ENCODE results near the gene GNAZ.

GNAZ gene

GRCh38 chr22:23065495-23066122 is 4.7 kb upstream of the GNAZ start:
- TF ChIP-seq, protein P1, sequence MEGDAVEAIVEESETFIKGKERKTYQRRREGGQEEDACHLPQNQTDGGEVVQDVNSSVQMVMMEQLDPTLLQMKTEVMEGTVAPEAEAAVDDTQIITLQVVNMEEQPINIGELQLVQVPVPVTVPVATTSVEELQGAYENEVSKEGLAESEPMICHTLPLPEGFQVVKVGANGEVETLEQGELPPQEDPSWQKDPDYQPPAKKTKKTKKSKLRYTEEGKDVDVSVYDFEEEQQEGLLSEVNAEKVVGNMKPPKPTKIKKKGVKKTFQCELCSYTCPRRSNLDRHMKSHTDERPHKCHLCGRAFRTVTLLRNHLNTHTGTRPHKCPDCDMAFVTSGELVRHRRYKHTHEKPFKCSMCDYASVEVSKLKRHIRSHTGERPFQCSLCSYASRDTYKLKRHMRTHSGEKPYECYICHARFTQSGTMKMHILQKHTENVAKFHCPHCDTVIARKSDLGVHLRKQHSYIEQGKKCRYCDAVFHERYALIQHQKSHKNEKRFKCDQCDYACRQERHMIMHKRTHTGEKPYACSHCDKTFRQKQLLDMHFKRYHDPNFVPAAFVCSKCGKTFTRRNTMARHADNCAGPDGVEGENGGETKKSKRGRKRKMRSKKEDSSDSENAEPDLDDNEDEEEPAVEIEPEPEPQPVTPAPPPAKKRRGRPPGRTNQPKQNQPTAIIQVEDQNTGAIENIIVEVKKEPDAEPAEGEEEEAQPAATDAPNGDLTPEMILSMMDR (IDR thresholded peaks at IDR 0.05): no peak

DNA sequence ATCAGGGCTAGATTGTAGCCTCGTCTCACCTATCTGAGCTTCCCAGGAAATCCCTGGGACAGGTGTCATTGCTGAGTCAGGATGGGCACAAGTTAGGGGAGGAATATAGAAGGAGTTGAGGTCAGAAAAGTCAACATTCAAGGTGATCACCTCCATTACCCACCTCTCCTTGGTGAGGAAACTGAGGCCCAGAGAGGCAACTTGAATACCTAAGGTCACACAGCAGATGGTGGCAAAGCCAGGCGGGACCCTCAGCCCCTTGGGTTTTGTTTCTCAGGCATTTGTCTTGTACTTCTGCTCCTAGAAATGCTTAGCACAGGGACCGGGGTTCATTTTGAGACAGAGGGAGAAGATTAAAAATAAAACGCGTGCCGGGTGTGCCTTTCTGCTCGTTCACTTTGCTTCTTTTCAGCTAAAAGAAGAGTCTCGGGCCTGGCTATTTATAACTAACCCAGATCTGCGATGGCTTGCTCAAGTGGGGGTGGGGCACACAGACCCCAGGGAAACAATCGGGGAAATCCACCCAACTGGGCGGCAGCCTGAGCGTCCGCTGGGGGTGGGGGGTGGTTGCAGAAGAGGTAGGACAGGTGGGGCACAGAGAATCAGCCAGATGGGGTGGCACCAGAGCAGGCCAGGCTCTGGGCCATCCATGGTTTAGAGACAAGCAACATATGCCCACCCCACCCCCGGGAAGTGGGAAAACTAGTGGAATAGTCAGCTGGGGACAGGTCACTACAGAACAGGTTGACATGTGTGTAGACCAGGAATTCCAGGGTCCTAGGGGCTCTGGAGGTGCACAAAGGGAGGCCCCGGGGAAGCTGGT is 3.9 kb upstream of the GNAZ start:
- TF ChIP-seq, protein P1 (IDR thresholded peaks at IDR 0.05): no peak

DNA sequence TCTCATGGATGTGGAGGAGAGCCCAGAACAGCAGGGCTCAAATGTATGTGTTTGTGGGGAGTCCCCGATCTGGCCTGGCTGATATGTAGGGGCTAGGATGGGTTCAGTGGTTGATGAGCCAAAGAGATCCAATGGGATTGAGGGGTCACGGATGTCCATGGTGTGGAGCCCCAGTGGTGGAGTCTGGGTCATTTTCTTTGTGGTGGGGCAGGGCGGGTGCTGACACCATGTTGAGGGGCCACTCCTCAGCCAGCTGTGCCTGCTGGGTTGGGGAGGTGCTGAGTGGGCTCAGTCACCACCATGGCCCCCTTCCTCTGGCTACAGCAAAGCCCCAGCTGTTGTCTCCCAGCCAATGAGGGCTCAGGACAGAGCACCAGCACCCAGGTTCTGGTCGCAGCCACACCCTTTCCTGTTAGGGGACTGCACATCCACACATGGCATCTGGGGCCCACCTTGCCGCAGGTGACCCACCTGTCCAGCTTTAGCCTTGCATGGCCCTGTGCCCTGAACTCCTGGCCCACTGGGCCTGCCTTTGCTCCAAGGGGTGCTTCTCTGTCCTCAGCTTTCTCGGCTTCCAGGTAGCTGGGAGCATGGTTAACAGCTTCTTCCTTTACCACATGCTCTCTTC is 3.2 kb upstream of the GNAZ start:
- TF ChIP-seq, protein P1 (IDR thresholded peaks at IDR 0.05): no peak

DNA sequence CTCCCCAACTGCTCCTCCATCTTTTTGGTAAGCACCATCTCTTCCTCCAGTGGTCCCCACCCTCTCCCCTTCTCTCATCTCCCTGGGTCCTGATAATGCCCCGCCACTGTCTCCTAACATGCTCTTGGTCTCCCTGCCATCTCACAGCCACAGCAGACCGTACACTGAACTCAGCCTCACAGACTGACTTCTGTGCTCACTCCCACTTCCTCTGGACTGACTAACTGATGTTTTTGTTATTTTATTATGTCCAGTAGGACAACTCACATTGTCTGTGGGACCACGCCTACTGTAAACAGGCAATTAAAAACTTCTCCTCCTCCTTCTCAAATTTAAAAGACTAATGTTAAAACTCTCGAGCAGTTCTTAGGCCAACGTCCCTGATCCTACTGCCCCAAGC is 2.6 kb upstream of the GNAZ start:
- TF ChIP-seq, protein P1 (IDR thresholded peaks at IDR 0.05): no peak

DNA sequence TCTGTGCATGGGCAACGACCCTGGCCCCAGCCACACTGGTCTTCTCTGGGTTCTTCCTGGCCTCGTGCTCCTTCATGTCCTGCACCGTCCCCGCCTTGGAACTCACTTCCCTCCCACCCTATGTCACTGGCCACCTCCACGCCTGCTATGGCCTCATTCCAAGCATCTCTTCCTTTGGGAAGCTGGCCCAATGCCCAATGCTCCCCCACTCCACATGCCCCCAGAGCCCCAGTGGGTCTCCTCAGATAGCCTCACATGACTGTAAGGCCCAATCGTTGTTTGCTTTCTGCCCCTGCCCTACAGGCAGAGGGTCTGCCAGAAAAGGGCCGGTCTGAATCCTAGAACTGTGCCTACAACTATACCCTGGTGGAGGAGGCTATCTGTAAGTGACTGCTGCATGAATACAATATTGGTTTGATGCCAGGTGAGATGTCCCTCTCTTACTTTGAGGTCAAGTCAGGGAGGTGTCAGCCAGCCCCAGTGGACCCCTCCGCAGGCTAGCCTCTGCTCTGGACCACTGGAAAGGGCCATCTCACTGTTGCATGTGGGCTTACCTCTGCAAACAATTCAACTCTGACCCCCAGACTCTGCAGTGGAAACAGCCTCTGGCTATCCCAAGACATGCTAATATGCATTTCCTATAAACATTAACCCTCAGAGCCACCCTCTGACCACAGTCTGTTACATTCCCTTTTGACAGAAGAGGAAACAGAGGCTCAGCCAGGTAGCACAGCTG is 2.1 kb upstream of the GNAZ start:
- TF ChIP-seq, protein P1 (IDR thresholded peaks at IDR 0.05): no peak

DNA sequence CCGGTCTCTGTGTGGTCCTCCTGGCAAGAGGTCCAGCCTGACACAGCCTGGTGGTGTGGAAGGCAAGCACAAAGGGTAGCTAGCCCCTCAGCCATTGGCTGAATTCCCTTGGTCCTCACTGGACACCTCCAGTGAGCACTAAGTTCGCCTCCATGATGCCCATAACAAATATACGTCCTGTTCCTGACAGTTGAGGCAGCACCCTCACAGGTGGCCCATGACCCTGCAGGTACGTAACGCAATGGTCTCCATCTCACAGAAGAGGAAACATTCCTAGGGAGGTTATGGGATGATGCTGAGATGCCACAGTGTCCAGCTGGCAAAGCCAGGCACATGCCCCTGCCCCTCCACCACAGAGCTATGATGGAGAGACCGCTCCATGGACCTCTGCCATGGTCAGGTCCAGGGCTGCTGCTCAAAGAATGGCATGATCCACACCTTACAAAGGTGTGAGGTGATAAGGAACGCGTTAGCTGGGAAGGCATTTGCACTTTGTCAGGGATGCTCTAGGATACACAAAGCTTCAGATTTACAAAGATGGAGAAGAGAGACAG is 1.4 kb upstream of the GNAZ start:
- TF ChIP-seq, protein P1 (IDR thresholded peaks at IDR 0.05): no peak
